ENCODE measurements around the gene MRC1.
"Not testable (repeated sequence)": the region's sequence is repeated elsewhere in the genome, so short reads cannot be mapped to it uniquely, and the experiment has no call there.

MRC1 gene

DNA sequence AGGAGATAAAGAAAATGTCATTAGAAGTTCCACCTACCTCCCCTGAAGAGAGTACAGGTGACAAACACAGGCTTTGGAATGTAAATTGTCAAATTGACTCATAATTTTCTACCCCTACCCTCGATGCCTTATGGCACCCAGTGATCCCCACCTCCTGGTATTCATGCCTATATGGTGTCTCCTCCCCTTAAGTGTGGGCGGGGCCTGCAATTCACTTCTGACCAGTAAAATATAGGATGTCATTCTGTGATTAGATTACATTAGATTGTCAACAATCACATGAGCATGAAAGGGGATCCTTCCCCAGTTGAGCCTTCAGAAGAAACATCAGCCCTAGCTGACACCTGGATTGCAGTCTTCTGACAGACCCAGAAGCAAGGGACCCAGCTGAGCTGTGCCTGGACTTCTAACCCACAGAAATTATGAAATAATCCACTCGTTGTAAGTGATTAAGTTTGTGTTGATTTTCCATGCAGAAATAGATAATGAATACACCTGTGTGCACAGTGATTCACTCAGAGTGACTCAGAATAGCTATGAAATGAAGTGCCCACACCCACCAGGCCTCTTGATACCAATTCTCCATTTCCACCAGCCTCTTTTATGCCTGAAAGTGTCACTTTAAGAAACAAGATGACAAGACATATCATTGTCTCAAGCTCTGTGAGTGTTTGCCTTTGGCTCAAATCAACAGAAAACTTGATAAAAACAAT, 134.0 kb downstream of the MRC1 start:
- H3K9me3 Mint-ChIP-seq: peaks cover 2% of the 10 kb centered on the region
- H3K4me1 Mint-ChIP-seq: no peaks in the 10 kb centered on the region
- no peak overlapping the region for H3K27ac Mint-ChIP-seq
- no peaks in the 10 kb centered on the region for H3K27me3 Mint-ChIP-seq
- H3K4me3 Mint-ChIP-seq: no peak overlapping the region
- no peaks in the 10 kb centered on the region for H3K36me3 Mint-ChIP-seq
- ATAC-seq: no peak

DNA sequence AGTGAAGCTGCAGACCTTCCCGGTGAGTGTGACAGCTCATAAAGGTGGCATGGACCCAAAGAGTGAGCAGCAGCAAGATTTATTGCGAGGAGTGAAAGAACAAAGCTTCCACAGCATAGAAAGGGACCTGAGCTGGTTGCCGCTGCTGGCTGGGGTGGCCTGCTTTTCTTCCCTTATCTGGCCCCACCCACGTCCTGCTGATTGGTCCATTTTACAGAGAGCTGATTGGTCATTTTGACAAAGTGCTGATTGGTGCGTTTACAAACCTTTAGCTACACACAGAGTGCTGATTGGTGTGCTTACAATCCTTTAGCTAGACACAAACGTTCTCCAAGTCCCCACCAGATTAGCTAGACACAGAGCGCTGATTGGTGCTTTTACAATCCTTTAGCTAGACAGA, 141.1 kb downstream of the MRC1 start:
- not testable (repeated sequence) for H3K36me3 Mint-ChIP-seq, ATAC-seq, H3K27ac Mint-ChIP-seq, H3K27me3 Mint-ChIP-seq, H3K9me3 Mint-ChIP-seq, H3K4me3 Mint-ChIP-seq, H3K4me1 Mint-ChIP-seq

GRCh38 chr10:17950726-17951125, 141.6 kb downstream of the MRC1 start:
- Mint-ChIP-seq H3K27ac (no peak overlapping the region), H3K4me1 (no peaks in the 10 kb centered on the region), H3K4me3 (no peak overlapping the region), H3K27me3 (no peaks in the 10 kb centered on the region), H3K36me3 (no peaks in the 10 kb centered on the region), H3K9me3 (no peaks in the 10 kb centered on the region)
- no peak for ATAC-seq

DNA sequence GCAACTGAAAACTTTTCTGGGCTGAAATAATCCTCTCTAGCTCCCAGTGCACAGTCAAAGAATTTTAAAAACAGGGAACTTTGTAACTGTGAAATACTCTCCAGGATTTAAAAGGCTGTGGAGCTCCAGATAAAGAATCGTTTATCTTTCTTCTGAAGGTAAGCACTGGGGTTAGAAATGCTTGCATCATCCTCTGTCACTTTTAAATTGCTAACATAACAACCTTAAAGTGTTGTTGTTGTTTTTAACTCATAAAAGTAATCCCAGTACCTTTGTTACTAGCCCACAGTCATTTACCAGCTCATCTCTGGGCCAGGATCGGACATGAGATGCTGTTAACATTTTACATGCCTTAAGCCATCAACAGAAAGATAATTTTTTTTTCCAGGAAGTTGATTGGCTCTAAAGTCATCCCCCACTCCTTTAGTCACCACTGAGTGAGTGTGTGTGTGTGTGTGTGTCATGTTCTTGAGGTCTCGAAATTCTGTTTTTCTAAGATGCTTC, 142.8 kb downstream of the MRC1 start, which contains the start of gene SLC39A12:
Gene SLC39A12 (plus strand): TSS at position 51 of the 504 bp plus-strand sequence. CDS start 1,359 bp downstream, outside the sequence.
- Mint-ChIP-seq H3K36me3 (no peaks in the 10 kb centered on the region), H3K4me3 (no peak within 1 kb of the TSS), H3K4me1 (no peaks in the 10 kb centered on the region), H3K9me3 (no peaks in the 10 kb centered on the region), H3K27ac (no peak within 1 kb of the TSS), H3K27me3 (no peaks in the 10 kb centered on the region)
- ATAC-seq: no peak

- not testable (repeated sequence) for H3K36me3 Mint-ChIP-seq, ATAC-seq, H3K4me1 Mint-ChIP-seq, H3K9me3 Mint-ChIP-seq, H3K27me3 Mint-ChIP-seq, H3K27ac Mint-ChIP-seq, H3K4me3 Mint-ChIP-seq
These were observed 145.2 kb downstream of the MRC1 start for GRCh38 chr10:17954372-17954771.

GRCh38 chr10:17954861-17955260, 145.7 kb downstream of the MRC1 start:
- no peak overlapping the region for H3K4me3 Mint-ChIP-seq
- no peaks in the 10 kb centered on the region for H3K36me3 Mint-ChIP-seq
- H3K9me3 Mint-ChIP-seq: peaks cover 3% of the 10 kb centered on the region
- no peaks in the 10 kb centered on the region for H3K4me1 Mint-ChIP-seq
- ATAC-seq: no peak
- H3K27ac Mint-ChIP-seq: no peak overlapping the region
- H3K27me3 Mint-ChIP-seq: no peaks in the 10 kb centered on the region

- ATAC-seq: no peak
- no peak overlapping the region for H3K4me3 Mint-ChIP-seq
- H3K36me3 Mint-ChIP-seq: no peaks in the 10 kb centered on the region
- H3K27ac Mint-ChIP-seq: no peak overlapping the region
- H3K4me1 Mint-ChIP-seq: peaks cover 5% of the 10 kb centered on the region
- H3K9me3 Mint-ChIP-seq: peaks cover 6% of the 10 kb centered on the region
- no peaks in the 10 kb centered on the region for H3K27me3 Mint-ChIP-seq
These were observed 148.9 kb downstream of the MRC1 start for GRCh38 chr10:17958049-17958448.

DNA sequence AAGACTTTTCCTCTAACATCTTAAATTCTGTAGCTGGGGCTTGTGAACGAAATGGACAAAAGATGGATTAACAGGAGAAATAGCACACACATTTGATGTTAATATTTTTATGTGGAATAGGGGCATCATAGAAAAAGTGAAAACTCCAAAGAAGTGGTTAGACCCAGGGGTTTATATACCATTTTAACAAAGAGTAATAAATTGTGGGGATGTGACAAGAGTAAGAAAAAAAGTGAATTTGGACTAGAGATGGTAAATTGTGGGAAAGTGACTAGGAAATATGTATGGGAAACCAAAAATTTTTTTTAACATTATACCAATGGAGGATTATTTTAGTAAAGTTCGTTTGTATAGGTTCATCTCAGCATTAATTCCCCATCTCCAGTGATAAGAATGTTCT, 150.7 kb downstream of the MRC1 start:
- Mint-ChIP-seq H3K9me3 (peaks cover 6% of the 10 kb centered on the region), H3K36me3 (no peaks in the 10 kb centered on the region), H3K27ac (no peak overlapping the region), H3K27me3 (no peaks in the 10 kb centered on the region), H3K4me1 (peaks cover 5% of the 10 kb centered on the region), H3K4me3 (no peak overlapping the region)
- no peak for ATAC-seq
